Lower leg skin (tissue), 3 donors: ENCODE results near the gene TMEM37.

Experiments
- CTCF ChIP-seq, 3 donors: fragments of 450-650 bp; IDR thresholded peaks; one replicate each; pipeline ENCODE4 v1.5.1; 2016; ENCODE audit warnings: antibody characterized with exemption in 3 of 3, mild to moderate bottlenecking in 3 of 3, moderate library complexity in 2 of 3
- POLR2A ChIP-seq, 2 donors: fragments of 450-650 bp; IDR thresholded peaks; one replicate each; pipeline ENCODE4 v1.6.1; 2016 to 2017; ENCODE audit warnings: antibody characterized with exemption in 2 of 2, mild to moderate bottlenecking in 1 of 2, moderate library complexity in 1 of 2

- TF ChIP-seq POLR2A (IDR thresholded peaks at IDR 0.05), result no peak
- TF ChIP-seq CTCF (IDR thresholded peaks at IDR 0.05), result no peak
Measured at GRCh38 chr2:119453972-119454593, 22.4 kb downstream of the TMEM37 start.
